ENCODE measurements around the gene BATF.

- TF ChIP-seq MXI1 (conservative IDR thresholded peaks at IDR 0.05; ENCODE audit: poor library complexity, severe bottlenecking) (no peak), CTCF (IDR thresholded peaks at IDR 0.05; ENCODE audit: poor library complexity, severe bottlenecking) (no peak), EZH2 (IDR thresholded peaks at IDR 0.05; ENCODE audit: borderline replicate concordance, insufficient read depth, low read length, poor library complexity, severe bottlenecking) (no peak), POLR2AphosphoS5 (IDR thresholded peaks at IDR 0.05) (no peak)
These were observed 42.3 kb upstream of the BATF start for GRCh38 chr14:75479770-75480600.
